ENCODE data around the gene GALNT6. TPM values are rescaled to one million over a fixed set of nuclear protein-coding genes. Genes with fewer than 3 reads are reported as not detected.
A peak's percentile ranks its signal among the peaks of the same experiment; 100 is the strongest.

The GALNT6 gene
- total RNA-seq (28.4 and 41.3 TPM in 2 replicates), polyA plus RNA-seq (30.7 and 33.3 TPM in 2 replicates)

- no peaks in the 10 kb centered on the region for H3K9me3 ChIP-seq (ENCODE audit: low read depth)
- peak within 1 kb of the TSS; percentile 96 for H3K4me2 ChIP-seq
- no peaks in the 10 kb centered on the region for H4K20me1 ChIP-seq (ENCODE audit: insufficient read depth, poor library complexity, severe bottlenecking)
- peak within 1 kb of the TSS; percentile 88 for H2AFZ ChIP-seq
- peaks cover 19% of the 10 kb centered on the region for H3K4me1 ChIP-seq (ENCODE audit: insufficient read depth)
- H3K9me2 ChIP-seq (replicated peaks; ENCODE audit: insufficient read depth): no peaks in the 10 kb centered on the region
- H3K36me3 ChIP-seq (replicated peaks; ENCODE audit: insufficient read depth, low read depth): no peaks in the 10 kb centered on the region
- peak within 1 kb of the TSS; percentile 67 for H3K27ac ChIP-seq
- TF ChIP-seq, protein P1, sequence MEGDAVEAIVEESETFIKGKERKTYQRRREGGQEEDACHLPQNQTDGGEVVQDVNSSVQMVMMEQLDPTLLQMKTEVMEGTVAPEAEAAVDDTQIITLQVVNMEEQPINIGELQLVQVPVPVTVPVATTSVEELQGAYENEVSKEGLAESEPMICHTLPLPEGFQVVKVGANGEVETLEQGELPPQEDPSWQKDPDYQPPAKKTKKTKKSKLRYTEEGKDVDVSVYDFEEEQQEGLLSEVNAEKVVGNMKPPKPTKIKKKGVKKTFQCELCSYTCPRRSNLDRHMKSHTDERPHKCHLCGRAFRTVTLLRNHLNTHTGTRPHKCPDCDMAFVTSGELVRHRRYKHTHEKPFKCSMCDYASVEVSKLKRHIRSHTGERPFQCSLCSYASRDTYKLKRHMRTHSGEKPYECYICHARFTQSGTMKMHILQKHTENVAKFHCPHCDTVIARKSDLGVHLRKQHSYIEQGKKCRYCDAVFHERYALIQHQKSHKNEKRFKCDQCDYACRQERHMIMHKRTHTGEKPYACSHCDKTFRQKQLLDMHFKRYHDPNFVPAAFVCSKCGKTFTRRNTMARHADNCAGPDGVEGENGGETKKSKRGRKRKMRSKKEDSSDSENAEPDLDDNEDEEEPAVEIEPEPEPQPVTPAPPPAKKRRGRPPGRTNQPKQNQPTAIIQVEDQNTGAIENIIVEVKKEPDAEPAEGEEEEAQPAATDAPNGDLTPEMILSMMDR (IDR thresholded peaks at IDR 0.05; ENCODE audit: poor library complexity): no peak
- TF ChIP-seq EZH2 (IDR thresholded peaks at IDR 0.05; ENCODE audit: borderline replicate concordance) (no peak), EZH2phosphoT487 (IDR thresholded peaks at IDR 0.05; ENCODE audit: low read depth, severe bottlenecking, unreplicated experiment) (no peak)
- no peaks in the 10 kb centered on the region for H3K27me3 ChIP-seq
- no peaks in the 10 kb centered on the region for H3K79me2 ChIP-seq
- peak; percentile 82 for DNase-seq (ENCODE audit: low spot score)
- WGBS (ENCODE audit: low lambda C conversion rate, missing lambda C conversion rate): 3% methylated on average over 40 of the region's 73 CpGs
- H3K4me3 ChIP-seq: peak within 1 kb of the TSS; percentile 53
Measured at GRCh38 chr12:51391283-51392123, at the start of gene GALNT6. Gene GALNT6 (minus strand): TSS chr12:51391406. CDS start chr12:51379781, 11,625 bp downstream.

DNA sequence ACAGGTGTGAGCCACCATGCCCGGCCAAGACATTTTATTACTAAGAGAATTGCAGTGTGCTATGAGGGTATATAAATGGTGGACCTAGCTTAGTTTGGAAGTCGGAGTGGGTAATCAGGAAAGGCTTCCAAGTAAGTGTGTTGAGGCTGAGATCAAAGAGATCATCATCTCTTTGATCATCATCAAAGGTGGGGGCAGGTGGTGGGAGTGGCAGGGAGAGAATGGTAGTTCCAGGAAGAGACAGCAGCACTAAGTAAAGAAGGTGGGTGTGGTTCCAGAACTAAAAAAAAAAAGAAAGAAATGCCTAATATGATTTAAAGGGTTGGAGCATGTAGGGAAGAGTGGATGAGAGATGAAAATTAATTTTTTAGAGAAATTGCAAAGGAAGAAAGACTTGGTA is 48.1 kb upstream of the GALNT6 start:
- peaks cover 8% of the 10 kb centered on the region for H3K4me1 ChIP-seq (ENCODE audit: insufficient read depth)
- no peaks in the 10 kb centered on the region for H3K9me3 ChIP-seq (ENCODE audit: low read depth)
- no peak overlapping the region for H3K4me3 ChIP-seq
- H4K20me1 ChIP-seq (ENCODE audit: insufficient read depth, poor library complexity, severe bottlenecking): no peaks in the 10 kb centered on the region
- H3K9me2 ChIP-seq (replicated peaks; ENCODE audit: insufficient read depth): no peaks in the 10 kb centered on the region
- no peak overlapping the region for H3K4me2 ChIP-seq
- no peak overlapping the region for H3K27ac ChIP-seq
- TF ChIP-seq, protein P1 (IDR thresholded peaks at IDR 0.05; ENCODE audit: poor library complexity): no peak
- no peaks in the 10 kb centered on the region for H3K79me2 ChIP-seq
- no peaks in the 10 kb centered on the region for H3K27me3 ChIP-seq
- WGBS (ENCODE audit: low lambda C conversion rate, missing lambda C conversion rate): 68% methylated on average over 2 of the region's 2 CpGs
- H2AFZ ChIP-seq: no peak overlapping the region
- DNase-seq (ENCODE audit: low spot score): no peak
- H3K36me3 ChIP-seq (replicated peaks; ENCODE audit: insufficient read depth, low read depth): no peaks in the 10 kb centered on the region

DNA sequence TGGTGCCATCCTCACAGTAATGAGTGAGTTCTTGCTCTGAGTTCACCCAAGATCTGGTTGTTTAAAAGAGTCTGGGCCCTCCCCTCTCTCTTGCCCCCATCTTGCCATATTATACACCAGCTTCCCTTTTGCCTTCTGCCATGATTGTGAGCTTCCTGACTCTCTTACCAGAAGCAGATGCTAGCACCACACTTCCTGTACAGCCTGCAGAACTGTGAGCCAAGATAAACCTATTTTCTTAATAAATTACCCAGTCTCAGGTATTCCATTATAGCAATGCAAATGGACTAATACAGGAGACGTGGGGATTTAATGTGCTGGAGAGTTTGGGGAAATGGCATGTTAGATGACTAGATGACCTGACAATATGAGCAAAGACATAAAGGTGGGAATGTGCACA is 46.2 kb upstream of the GALNT6 start:
- H3K36me3 ChIP-seq (replicated peaks; ENCODE audit: insufficient read depth, low read depth): no peaks in the 10 kb centered on the region
- no peaks in the 10 kb centered on the region for H3K4me1 ChIP-seq (ENCODE audit: insufficient read depth)
- H2AFZ ChIP-seq: no peak overlapping the region
- DNase-seq (ENCODE audit: low spot score): no peak
- H3K9me3 ChIP-seq (ENCODE audit: low read depth): no peaks in the 10 kb centered on the region
- 81% methylated on average over 1 of the region's 1 CpG for WGBS (ENCODE audit: low lambda C conversion rate, missing lambda C conversion rate)
- no peaks in the 10 kb centered on the region for H3K79me2 ChIP-seq
- H3K4me3 ChIP-seq: no peak overlapping the region
- H3K4me2 ChIP-seq: no peak overlapping the region
- no peaks in the 10 kb centered on the region for H3K9me2 ChIP-seq (replicated peaks; ENCODE audit: insufficient read depth)
- H3K27ac ChIP-seq: no peak overlapping the region
- H4K20me1 ChIP-seq (ENCODE audit: insufficient read depth, poor library complexity, severe bottlenecking): no peaks in the 10 kb centered on the region
- H3K27me3 ChIP-seq: no peaks in the 10 kb centered on the region
- TF ChIP-seq EZH2 (IDR thresholded peaks at IDR 0.05; ENCODE audit: borderline replicate concordance): no peak
- no peak for TF ChIP-seq EZH2phosphoT487 (IDR thresholded peaks at IDR 0.05; ENCODE audit: low read depth, severe bottlenecking, unreplicated experiment)
- TF ChIP-seq, protein P1 (IDR thresholded peaks at IDR 0.05; ENCODE audit: poor library complexity): no peak

All from hepatocyte (in vitro differentiated cells).